HepG2 (cell line): ENCODE results near the gene ZSCAN21. TPM values are rescaled to one million over a fixed set of nuclear protein-coding genes. Genes with fewer than 3 reads are reported as not detected.

Source experiments
- AFF4 ChIP-seq: sonication (generic); formaldehyde crosslinking; IDR thresholded peaks from 2 replicates; pipeline ENCODE4 v1.4.0; 2020; ENCODE audit warnings: missing genetic modification reagents
- ARID3A ChIP-seq: IDR thresholded peaks from 2 replicates; pipeline ENCODE4 v1.6.1; 2012; ENCODE audit warnings: low read depth, low read length, improper control_type of control experiment
- ATF1 ChIP-seq: IDR thresholded peaks from 2 replicates; pipeline ENCODE4 v1.6.1; 2016; ENCODE audit warnings: mild to moderate bottlenecking, control low read depth
- CEBPG ChIP-seq: IDR thresholded peaks from 2 replicates; pipeline ENCODE4 v1.6.1; 2016
- ELF1 ChIP-seq: sonication (generic); formaldehyde crosslinking; IDR thresholded peaks from 2 replicates; pipeline ENCODE4 v1.4.0; 2020; ENCODE audit warnings: missing genetic modification reagents
- EZH2 ChIP-seq: conservative IDR thresholded peaks from 2 replicates; pipeline ENCODE4 v1.6.1; 2012; ENCODE audit warnings: mild to moderate bottlenecking, low read depth, low read length, moderate library complexity
- FOSL1 ChIP-seq: sonication (generic); formaldehyde crosslinking; IDR thresholded peaks from 2 replicates; pipeline ENCODE4 v1.9.0; 2021; ENCODE audit warnings: missing genetic modification reagents, borderline replicate concordance
- FOXA1 ChIP-seq, 2 experiments: fragments of 450-650 bp in 1 of 2; sonication (generic) in 1 of 2; formaldehyde crosslinking in 1 of 2; IDR thresholded peaks; 2 replicates each; pipeline versions ENCODE4 v1.4.0 to v1.6.1; 2016 to 2020; ENCODE audit warnings: missing genetic modification reagents in 1 of 2
- FOXA3 ChIP-seq: IDR thresholded peaks from 2 replicates; pipeline ENCODE4 v1.6.1; 2016; ENCODE audit warnings: missing genetic modification reagents, missing compliant biosample characterization
- FOXJ3 ChIP-seq: sonication (generic); formaldehyde crosslinking; IDR thresholded peaks from 2 replicates; pipeline ENCODE4 v1.4.0; 2020; ENCODE audit warnings: missing genetic modification reagents, mild to moderate bottlenecking, borderline replicate concordance
- FOXK1 ChIP-seq: sonication (generic); formaldehyde crosslinking; IDR thresholded peaks from 2 replicates; pipeline ENCODE4 v1.4.0; 2020; ENCODE audit warnings: low read depth, missing genetic modification reagents, borderline replicate concordance
- FOXK2 ChIP-seq: fragments of 450-650 bp; IDR thresholded peaks from 2 replicates; pipeline ENCODE4 v1.6.1; 2016
- JUND ChIP-seq: sonication (generic); formaldehyde crosslinking; IDR thresholded peaks from 2 replicates; pipeline ENCODE4 v1.8.0; 2022; ENCODE audit warnings: mild to moderate bottlenecking, missing genetic modification reagents
- MTA3 ChIP-seq: sonication (generic); formaldehyde crosslinking; IDR thresholded peaks from 2 replicates; pipeline ENCODE4 v1.4.0; 2020; ENCODE audit warnings: missing genetic modification reagents
- MXI1 ChIP-seq: IDR thresholded peaks from 3 replicates; pipeline ENCODE4 v1.6.1; 2012; ENCODE audit warnings: low read depth, low read length, inconsistent platforms, borderline replicate concordance
- POLR2G ChIP-seq: fragments of 200-400 bp; formaldehyde crosslinking; IDR thresholded peaks from 2 replicates; pipeline ENCODE4 v1.6.1; 2018; ENCODE audit warnings: mild to moderate bottlenecking, low read depth, low read length, moderate library complexity
- SATB2 ChIP-seq: sonication (generic); formaldehyde crosslinking; IDR thresholded peaks from 2 replicates; pipeline ENCODE4 v1.5.0; 2020; ENCODE audit warnings: missing genetic modification reagents
- ZMYM4 ChIP-seq: sonication (generic); formaldehyde crosslinking; IDR thresholded peaks from 2 replicates; pipeline ENCODE4 v1.8.1; 2023; ENCODE audit warnings: mild to moderate bottlenecking, missing genetic modification reagents
- ZNF17 ChIP-seq: sonication (generic); formaldehyde crosslinking; IDR thresholded peaks from 2 replicates; pipeline ENCODE4 v1.5.0; 2020; ENCODE audit warnings: mild to moderate bottlenecking, missing genetic modification reagents
- ZNF230 ChIP-seq: sonication (generic); formaldehyde crosslinking; IDR thresholded peaks from 2 replicates; pipeline ENCODE4 v1.4.0; 2020; ENCODE audit warnings: mild to moderate bottlenecking, missing genetic modification reagents
- ZNF232 ChIP-seq: sonication (generic); formaldehyde crosslinking; IDR thresholded peaks from 2 replicates; pipeline ENCODE4 v1.4.0; 2020; ENCODE audit warnings: missing genetic modification reagents, borderline replicate concordance
- polyA plus RNA-seq, 8 experiments: library from polyadenylated mRNA; depleted of rRNA in 3 of 8; stranded (reverse) in 7 of 8; unstranded in 1 of 8; fragments of >200 nt; fragmentation: Illumina TruSeq in 4 of 8; extraction: Trizol in 4 of 8; gene quantifications; 2 replicates each; pipeline versions ENCODE4 v1.2.1 to v1.2.3, GENCODE V29; 2011 to 2016; ENCODE audit warnings: low read depth in 4 of 8, missing spikeins in 1 of 8, mixed read lengths in 1 of 8; ENCODE audit not compliant: insufficient read depth in 1 of 8
- total RNA-seq, 5 experiments: library from RNA; depleted of rRNA; stranded (reverse); fragments of >200 nt; fragmentation: Illumina TruSeq; extraction: Trizol; gene quantifications; 2 replicates each; pipeline ENCODE4 v1.2.3, GENCODE V29; 2016; ENCODE audit warnings: low read depth in 1 of 5
- TF ChIP-seq, protein P1 (sequence below): IDR thresholded peaks from 2 replicates; pipeline ENCODE4 v1.6.1; 2016; ENCODE audit warnings: low read depth, control low read depth
- TF ChIP-seq, protein P2 (sequence below): sonication (generic); formaldehyde crosslinking; IDR thresholded peaks from 2 replicates; pipeline ENCODE4 v1.8.1; 2023; ENCODE audit warnings: mild to moderate bottlenecking, inconsistent platforms, moderate library complexity, missing genetic modification reagents, borderline replicate concordance

ZSCAN21 gene
- total and polyA plus RNA-seq, 2 of the 13 experiments (the other 11 are each of a cell fraction or from before 2014, with no cell fraction given) = 7.0 to 10.0 TPM

DNA sequence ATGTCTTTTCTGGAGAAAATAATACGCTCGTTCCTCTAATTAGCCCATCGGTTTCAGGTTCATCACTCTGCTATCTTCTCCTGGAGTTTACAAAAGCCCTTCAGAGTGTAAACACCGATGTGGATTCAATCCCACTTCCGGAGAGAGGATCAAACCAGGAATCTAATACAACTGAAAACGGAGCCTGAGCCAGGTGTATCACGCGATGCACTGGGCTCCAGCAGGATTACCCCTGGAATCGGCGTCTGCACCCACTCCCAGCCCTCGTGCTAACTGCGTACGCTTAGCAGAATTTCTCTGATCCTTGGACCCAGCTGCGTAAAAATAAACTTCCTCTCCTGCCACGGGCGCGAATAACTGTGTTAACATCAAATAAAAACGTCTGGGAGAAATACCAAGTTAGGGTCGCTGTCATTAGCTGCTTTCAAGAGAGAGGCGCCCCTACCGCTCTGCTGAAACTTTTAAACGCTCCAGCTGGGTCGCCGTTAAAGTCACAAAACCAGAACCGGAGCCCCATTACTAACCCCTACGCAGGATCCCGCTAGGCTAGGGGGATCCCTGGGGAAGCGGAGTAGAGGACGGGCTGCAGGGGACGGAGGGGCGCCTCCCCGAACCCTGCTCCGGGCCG is 31.4 kb downstream of the ZSCAN21 start (continued):
- TF ChIP-seq EZH2 (no peak), ARID3A (0 out of 2 replicates have a peak, but pooled peaks have one; percentile 61), FOXK2 (peak; percentile 71), ELF1 (CRISPR knock-in tag) (0 out of 2 replicates have a peak, but pooled peaks have one; percentile 31), MXI1 (peak; percentile 7; the same call in 1 of the 3 replicates), FOXA3 (peak; percentile 80), FOXJ3 (peak; percentile 43; the same call in 1 of the 2 replicates), FOXA1 (IDR thresholded peaks at IDR 0.05) (peak; percentile 56; the same call in 1 of the 2 replicates), FOXA1 (CRISPR knock-in tag; IDR thresholded peaks at IDR 0.05) (peak; percentile 75), MTA3 (no peak), ATF1 (0 out of 2 replicates have a peak, but pooled peaks have one; percentile 0), JUND (CRISPR knock-in tag) (no peak), ZMYM4 (CRISPR knock-in tag) (no peak), ZNF232 (CRISPR knock-in tag) (peak; percentile 66; the same call in 1 of the 2 replicates), POLR2G (peak; percentile 67), AFF4 (CRISPR knock-in tag) (peak; percentile 26), ZNF17 (CRISPR knock-in tag) (peak; percentile 45; the same call in 1 of the 2 replicates), FOSL1 (no peak), CEBPG (CRISPR knock-in tag) (0 out of 2 replicates have a peak, but pooled peaks have one; percentile 8), FOXK1 (CRISPR knock-in tag) (peak; percentile 36; the same call in 1 of the 2 replicates), SATB2 (CRISPR knock-in tag) (0 out of 2 replicates have a peak, but pooled peaks have one; percentile 36), ZNF230 (CRISPR knock-in tag) (0 out of 2 replicates have a peak, but pooled peaks have one; percentile 25)
- TF ChIP-seq, protein P1, sequence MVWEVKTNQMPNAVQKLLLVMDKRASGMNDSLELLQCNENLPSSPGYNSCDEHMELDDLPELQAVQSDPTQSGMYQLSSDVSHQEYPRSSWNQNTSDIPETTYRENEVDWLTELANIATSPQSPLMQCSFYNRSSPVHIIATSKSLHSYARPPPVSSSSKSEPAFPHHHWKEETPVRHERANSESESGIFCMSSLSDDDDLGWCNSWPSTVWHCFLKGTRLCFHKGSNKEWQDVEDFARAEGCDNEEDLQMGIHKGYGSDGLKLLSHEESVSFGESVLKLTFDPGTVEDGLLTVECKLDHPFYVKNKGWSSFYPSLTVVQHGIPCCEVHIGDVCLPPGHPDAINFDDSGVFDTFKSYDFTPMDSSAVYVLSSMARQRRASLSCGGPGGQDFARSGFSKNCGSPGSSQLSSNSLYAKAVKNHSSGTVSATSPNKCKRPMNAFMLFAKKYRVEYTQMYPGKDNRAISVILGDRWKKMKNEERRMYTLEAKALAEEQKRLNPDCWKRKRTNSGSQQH (CRISPR knock-in tag) = 0 out of 2 replicates have a peak, but pooled peaks have one; percentile 5
- TF ChIP-seq, protein P2, sequence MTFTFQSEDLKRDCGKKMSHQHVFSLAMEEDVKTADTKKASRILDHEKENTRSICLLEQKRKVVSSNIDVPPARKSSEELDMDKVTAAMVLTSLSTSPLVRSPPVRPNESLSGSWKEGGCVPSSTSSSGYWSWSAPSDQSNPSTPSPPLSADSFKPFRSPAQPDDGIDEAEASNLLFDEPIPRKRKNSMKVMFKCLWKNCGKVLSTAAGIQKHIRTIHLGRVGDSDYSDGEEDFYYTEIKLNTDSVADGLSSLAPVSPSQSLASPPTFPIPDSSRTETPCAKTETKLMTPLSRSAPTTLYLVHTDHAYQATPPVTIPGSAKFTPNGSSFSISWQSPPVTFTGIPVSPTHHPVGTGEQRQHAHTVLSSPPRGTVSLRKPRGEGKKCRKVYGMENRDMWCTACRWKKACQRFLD (CRISPR knock-in tag) = 0 out of 2 replicates have a peak, but pooled peaks have one; percentile 67
